Testis (tissue), 2 donors: ENCODE measurements around the gene LENEP.

ENCODE experiments used
- CTCF ChIP-seq, 3 experiments: fragments of 450-650 bp in 2 of 3; fragments of 200-600 bp in 1 of 3; sonication (generic) in 1 of 3; IDR thresholded peaks; one replicate each; pipeline ENCODE4 v1.5.1; 2016 to 2019; ENCODE audit warnings: antibody characterized with exemption in 3 of 3, mild to moderate bottlenecking in 2 of 3, moderate library complexity in 1 of 3
- POLR2A ChIP-seq: fragments of 450-650 bp; IDR thresholded peaks from one replicate; pipeline ENCODE4 v1.6.1; 2017; ENCODE audit warnings: antibody characterized with exemption, mild to moderate bottlenecking, moderate library complexity

GRCh38 chr1:155009221-155009711, 15.9 kb downstream of the LENEP start:
- TF ChIP-seq CTCF (IDR thresholded peaks at IDR 0.05) = no peak
- TF ChIP-seq POLR2A = no peak
